GM19239 (cell line): ENCODE measurements around the gene STRADB.

ENCODE experiments used
- DNase-seq: peaks from one replicate; pipeline ENCODE4 v3.0.0; 2011; ENCODE audit warnings: low spot score; ENCODE audit not compliant: insufficient read length
- FAIRE-seq: peaks from 2 replicates; lab custom pipeline; 2011; peaks lifted over from hg19 to GRCh38; lab: Jason Lieb, UNC

Gene STRADB

GRCh38 chr2:201522965-201523364 lies 71.4 kb downstream of the STRADB start:
- FAIRE-seq = no peak

GRCh38 chr2:201523506-201523905 lies 72.0 kb downstream of the STRADB start:
- FAIRE-seq = no peak
- no peak for DNase-seq

More at GRCh38 chr2:201522965-201523364, 71.4 kb downstream of the STRADB start:
- no peak for DNase-seq
